HG02763 (cell line): ENCODE data around the gene CMTM1.
"Not testable (repeated sequence)": the region's sequence is repeated elsewhere in the genome, so short reads cannot be mapped to it uniquely, and the experiment has no call there.

Experiments used
- ATAC-seq: cut with Tn5 transposase; IDR thresholded peaks from one replicate; pipeline ENCODE4 v1.9.1; 2021; ENCODE audit warnings: mild to moderate bottlenecking, moderate library complexity; ENCODE audit not compliant: unreplicated experiment

Gene CMTM1

GRCh38 chr16:66561381-66562080 lies 4.7 kb upstream of the CMTM1 start:
- ATAC-seq, result no peak

DNA sequence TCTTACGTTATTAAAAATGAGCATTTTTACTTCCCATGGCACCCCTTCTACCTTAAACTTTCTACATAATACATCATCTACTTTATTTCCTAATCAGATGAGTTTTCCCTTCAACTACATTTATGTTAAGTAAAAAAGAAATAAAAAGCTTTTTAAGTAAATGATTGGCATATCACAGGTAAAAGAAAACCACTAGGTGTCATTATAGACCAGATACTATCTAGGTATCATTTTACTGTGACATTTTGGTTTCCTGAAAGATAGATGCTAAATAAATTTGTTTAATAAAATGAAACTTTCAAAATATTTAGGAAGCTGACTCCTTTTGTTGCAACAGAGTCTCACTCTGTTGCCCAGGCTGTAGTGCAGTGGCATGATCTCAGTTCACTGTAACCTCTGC lies 3.8 kb upstream of the CMTM1 start:
- ATAC-seq, result no peak

DNA sequence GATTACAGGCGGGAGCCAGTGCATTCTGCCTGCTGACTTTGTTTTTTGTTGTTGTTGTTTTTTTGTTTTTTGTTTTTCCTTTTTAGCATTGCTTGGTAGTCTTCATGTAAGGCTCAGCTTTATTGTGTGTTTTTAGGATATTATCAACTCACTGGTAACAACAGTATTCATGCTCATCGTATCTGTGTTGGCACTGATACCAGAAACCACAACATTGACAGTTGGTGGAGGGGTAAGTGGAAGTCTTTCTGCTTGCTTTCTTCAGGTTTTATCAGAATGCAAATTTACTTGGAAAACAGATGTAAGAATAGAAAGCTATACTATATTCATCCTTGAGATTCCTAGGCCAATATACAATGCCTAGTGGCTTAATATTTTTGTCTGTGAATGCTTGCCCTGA lies 3.3 kb upstream of the CMTM1 start:
- no peak for ATAC-seq

DNA sequence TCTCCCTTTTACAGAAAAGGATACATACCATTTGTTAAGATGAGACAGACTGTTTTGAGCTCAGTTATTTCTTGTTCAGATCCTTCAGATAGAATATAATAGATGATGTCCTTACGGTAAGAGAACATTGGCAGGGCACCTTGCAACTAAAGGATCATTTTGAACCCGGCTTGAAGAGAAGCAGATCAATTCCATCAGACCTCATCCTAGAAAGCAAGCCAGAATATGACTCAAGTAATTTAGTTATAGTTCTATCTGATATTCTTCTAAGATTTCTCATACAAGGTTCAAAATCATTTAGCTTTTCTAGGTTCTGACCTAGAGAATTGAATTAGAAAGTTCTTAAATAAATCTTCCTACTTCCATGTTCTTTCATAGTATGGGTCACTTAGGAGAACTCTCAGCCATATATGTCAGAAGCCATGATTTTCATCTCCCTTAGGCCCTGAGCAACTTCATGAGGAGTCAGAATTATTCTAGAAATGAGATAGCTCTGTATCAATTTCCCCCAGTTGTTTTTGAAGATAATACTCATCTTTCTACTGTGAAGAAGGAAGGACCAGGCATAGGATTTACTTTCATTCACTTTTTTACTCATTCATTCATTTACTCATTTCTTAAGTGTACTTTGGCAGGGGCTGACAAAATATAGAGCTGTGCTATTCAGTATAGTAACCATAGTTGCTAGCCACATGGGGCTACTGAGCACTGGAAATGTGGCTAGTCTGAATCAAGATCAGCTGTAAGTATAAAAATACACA lies 2.5 kb upstream of the CMTM1 start:
- ATAC-seq, result no peak

- not testable (repeated sequence) for ATAC-seq
Observed at GRCh38 chr16:66567270-66567669, 1.0 kb downstream of the CMTM1 start.

GRCh38 chr16:66568355-66568754 lies 2.1 kb downstream of the CMTM1 start:
- no peak for ATAC-seq

- ATAC-seq, result no peak
Observed at GRCh38 chr16:66569131-66569530, 2.9 kb downstream of the CMTM1 start.

DNA sequence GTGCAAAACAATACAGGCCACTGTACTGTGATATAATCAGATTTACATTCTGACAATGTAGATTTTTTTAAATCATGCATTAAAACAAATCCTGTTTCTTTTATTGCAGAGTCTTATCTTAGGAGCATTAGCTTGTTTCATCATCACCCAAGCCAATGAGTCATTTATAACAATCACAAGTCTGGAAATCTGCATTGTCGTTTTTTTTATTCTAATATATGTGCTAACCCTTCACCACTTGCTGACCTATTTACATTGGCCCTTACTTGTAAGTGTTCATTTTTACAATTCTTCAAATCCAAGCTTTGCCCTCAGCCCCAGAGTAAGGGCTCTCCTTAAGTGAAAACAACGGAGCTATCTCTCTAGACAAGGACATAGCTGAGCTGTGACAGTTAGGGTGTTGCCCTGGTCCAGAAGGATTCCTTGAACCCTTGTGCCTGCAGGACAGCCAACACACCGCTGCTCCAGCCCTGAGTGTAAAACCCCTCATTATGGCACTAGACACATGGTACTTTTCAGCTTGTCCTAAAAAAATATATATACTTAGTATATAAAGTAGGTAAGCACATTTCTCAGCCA lies 3.7 kb downstream of the CMTM1 start:
- ATAC-seq, result no peak

DNA sequence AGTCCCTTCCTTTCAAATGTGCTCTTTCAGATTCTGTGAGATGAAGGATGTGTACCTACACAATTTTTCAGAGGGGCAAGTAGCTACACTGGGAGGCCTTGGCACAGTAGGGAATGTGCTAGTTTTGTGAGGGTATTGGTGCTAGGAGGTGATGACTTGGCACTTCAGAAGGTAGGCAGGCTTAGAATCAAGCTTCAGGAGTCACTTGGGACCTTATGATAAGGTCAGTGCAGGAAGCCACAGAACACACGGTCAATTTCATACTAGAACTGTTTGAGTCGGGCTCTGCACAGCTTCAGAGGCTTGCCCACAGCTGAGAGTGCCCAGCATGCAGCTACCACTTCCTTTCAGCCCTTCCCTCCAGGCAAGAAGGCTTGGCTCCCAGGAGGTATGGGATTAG lies 6.1 kb downstream of the CMTM1 start:
- no peak for ATAC-seq

DNA sequence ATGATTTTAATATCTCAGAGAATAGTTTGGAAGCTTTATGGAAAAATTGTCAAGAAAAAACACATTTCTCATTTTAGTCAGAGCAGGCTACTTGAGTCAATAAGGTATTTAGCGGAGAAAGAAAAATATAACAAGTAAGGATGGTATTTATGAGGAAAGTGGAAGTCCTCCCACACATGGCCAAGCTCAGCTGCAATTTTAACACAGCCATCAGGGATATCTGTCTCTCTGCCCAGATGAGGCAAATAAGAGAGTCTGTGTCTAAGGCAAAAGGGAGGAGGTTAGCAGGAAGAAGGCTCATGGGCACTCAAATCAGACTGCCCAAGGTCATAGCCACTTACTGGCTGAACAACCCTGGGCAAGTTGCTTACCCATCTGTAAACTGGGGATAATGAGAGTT lies 7.8 kb downstream of the CMTM1 start:
- ATAC-seq, result no peak

DNA sequence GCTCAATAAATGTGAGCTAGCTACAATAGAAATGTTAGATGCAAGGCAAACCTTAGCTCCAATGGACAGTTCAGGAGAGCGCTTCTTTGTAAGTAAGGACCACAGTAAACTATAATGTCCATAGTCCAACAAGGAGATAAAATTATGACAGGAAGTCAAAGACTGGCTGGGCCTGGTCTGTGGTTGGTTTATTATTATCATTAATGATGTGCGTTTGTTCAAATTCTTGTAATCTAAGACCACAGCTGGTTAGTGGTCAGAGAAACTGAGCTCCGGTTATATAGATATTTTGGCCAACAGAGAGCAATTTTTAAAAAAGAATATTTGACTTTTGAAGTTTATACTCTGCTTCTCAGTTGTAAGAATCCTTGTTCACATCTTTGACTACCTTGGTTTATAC lies 8.3 kb downstream of the CMTM1 start:
- ATAC-seq, result no peak

GRCh38 chr16:66575060-66575459 lies 8.8 kb downstream of the CMTM1 start:
- ATAC-seq, result no peak

DNA sequence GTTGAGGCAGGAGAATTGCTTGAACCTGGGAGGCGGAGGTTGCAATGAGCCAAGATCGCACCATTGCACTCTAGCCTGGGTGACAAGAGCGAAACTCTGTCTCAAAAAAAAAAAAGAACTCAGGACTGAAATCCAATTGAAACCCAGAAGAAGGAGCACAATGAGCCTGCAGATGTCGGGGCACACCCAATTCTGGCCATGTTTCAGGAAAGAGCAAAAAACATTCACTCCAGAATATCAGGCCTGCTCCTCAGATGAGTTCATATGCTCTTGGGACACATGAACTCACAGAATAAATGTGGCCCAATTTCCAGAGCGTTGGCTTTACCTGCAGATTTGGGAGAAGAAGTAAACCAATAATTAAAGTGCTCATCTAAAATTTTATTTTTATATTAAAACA lies 10.1 kb downstream of the CMTM1 start:
- ATAC-seq, result no peak

DNA sequence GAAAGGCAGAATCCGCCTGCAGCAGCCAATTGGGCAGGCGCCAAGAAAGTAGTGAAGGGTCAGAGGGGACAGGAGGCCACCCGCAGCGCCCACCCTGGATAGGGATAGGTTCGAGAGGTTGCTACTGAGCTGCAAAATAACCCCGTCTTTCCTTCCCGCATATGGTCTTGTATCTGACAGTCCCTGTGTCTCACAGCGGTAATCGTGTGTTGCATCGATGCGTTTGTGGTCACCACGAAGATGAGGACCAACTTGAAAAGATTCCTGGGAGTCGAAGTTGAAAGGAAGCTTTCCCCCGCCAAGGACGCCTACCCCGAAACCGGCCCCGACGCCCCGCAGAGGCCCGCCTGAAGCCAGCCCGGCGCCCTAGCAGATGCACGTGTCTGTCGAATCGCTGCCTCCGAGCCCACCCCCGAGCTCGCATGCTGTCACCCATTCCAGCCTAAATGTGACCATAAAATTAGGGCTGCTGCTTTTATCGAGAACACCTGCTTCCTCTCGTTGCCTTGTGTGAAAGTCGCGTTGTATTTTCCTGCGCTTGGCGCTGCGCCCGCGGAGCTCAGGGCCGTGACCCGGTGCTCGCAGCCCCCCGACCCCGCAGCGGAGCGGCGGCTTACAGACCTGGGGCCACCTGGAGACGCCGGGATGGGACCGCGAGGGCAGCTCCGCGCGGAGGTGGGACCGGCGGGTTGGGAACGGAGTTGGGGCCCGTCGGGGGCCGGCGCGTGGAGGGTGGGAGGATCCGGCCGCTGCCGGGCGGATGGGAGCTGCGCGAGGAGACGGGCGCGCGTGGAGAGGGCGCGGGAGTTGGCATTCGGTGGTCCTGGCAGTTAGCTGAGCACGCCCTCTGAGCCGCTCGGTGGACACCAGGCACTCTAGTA lies 12.7 kb downstream of the CMTM1 start, which contains the start of gene CMTM2:
TSS of gene CMTM2 (plus strand) at position 813 of the 881 bp plus-strand sequence. CDS start 145 bp downstream, outside the sequence.
- ATAC-seq, result no peak

GRCh38 chr16:66580605-66581209 lies 14.5 kb downstream of the CMTM1 start:
- ATAC-seq, result no peak

DNA sequence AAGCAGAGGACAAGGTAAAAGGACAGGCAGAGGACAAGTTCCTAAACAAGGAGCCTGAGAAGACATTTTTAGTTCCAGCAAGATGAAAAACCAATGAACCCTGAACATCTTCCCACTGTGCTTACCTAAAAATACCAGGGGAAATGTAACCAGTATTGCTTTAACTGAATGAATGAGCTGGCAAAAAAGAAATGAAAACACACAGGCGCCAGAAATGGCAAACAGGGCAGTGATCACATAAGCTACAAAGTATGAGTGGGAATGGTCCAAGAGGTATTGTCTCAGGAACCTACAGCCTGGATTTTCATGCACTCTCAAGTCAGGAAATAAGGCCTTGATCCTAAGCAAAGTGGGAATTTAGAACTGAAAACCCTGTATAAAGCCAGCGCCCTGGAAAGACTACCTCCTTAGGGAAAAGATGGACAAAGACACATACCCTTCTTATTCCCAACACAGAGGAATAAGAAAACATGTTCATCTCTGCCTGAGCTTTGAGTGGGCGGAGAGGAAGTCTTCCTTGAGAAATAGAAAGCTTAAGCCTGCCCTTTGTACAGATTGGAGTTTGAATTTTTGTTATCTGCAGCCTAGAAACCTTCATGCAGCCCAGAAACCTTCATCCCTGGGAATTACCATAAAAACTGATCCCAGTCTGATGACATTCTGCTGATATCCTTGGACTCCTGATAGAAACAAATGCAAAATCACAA lies 15.2 kb downstream of the CMTM1 start:
- no peak for ATAC-seq

- no peak for ATAC-seq
Observed at GRCh38 chr16:66585481-66586239, 19.4 kb downstream of the CMTM1 start.

DNA sequence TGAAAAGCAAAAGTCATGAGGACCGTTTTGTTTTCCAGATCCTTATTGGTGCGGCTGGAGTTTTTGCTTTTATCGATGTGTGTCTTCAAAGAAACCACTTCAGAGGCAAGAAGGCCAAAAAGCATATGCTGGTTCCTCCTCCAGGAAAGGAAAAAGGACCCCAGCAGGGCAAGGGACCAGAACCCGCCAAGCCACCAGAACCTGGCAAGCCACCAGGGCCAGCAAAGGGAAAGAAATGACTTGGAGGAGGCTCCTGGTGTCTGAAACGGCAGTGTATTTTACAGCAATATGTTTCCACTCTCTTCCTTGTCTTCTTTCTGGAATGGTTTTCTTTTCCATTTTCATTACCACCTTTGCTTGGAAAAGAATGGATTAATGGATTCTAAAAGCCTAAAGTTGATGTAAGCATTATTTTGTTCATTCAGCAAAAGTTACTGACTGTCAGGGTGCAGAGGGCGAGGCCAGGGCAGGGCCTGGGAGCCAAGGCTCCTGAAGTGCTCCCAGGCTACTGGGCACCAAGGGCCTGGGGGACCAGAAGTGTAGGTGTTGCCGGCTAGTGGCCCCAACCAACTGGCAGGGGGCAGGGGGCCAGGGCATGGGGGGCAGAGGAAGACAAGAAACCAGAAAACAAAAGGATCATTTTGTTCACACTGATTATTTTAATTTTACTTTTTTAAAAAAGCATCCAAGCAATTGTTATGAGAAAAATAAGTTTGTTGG lies 21.8 kb downstream of the CMTM1 start:
- no peak for ATAC-seq
